ENCODE data around the gene CST9. TPM values are rescaled to one million over a fixed set of nuclear protein-coding genes. Genes with fewer than 3 reads are reported as not detected.

Gene CST9
- total and polyA plus RNA-seq, 2 of the 8 experiments (the other 6 are each of a cell fraction or from before 2014, with no cell fraction given) = 0.05 to 0.19 TPM

- TF ChIP-seq RAD21 (IDR thresholded peaks at IDR 0.05 in 1 of 2, conservative IDR thresholded peaks at IDR 0.05 in 1 of 2; ENCODE audit: low read depth in 2 of 2, low read length in 2 of 2) (peak; percentile 95 to 98), MAX (IDR thresholded peaks at IDR 0.05) (peak; percentile 66; the same call in 1 of the 2 replicates), CHD7 (IDR thresholded peaks at IDR 0.05; ENCODE audit: insufficient replicate concordance, low read length) (no peak), EZH2 (IDR thresholded peaks at IDR 0.05; ENCODE audit: low read depth, low read length, severe bottlenecking) (no peak), HDAC2 (IDR thresholded peaks at IDR 0.05; ENCODE audit: borderline replicate concordance in 1 of 2, low read depth in 2 of 2, low read length in 2 of 2) (no peak), TBP (IDR thresholded peaks at IDR 0.05; ENCODE audit: low read depth, low read length) (0 out of 2 replicates have a peak, but pooled peaks have one; percentile 33), CHD2 (IDR thresholded peaks at IDR 0.05; ENCODE audit: low read length) (peak; percentile 36; the same call in 1 of the 2 replicates), CHD1 (IDR thresholded peaks at IDR 0.05; ENCODE audit: low read depth, low read length) (no peak), KDM4A (IDR thresholded peaks at IDR 0.05; ENCODE audit: low read depth, low read length, severe bottlenecking) (no peak)
These were observed 934 bp upstream of the CST9 start (continued) for GRCh38 chr20:23606652-23607049.
